Measurements from ENCODE around the gene BAIAP2L1.
"Not testable (repeated sequence)": the region's sequence is repeated elsewhere in the genome, so short reads cannot be mapped to it uniquely, and the experiment has no call there.

The BAIAP2L1 gene

GRCh38 chr7:98399462-98399861 is 1.4 kb downstream of the BAIAP2L1 start:
- Histone ChIP-seq H2AFZ (ENCODE audit: low read length, unreplicated experiment) (peak overlapping the region; percentile 53), H3K36me3 (ENCODE audit: insufficient read depth, low read length) (no peaks in the 10 kb centered on the region), H3K27me3 (ENCODE audit: insufficient read depth, low read length) (no peaks in the 10 kb centered on the region), H3K27ac (ENCODE audit: low read depth, low read length) (peak overlapping the region; percentile 37), H3K79me2 (ENCODE audit: control insufficient read depth, insufficient read depth, low read length, unreplicated experiment) (peaks cover 11% of the 10 kb centered on the region), H3K4me1 (ENCODE audit: control insufficient read depth, insufficient read depth, low read length, unreplicated experiment) (peaks cover 16% of the 10 kb centered on the region), H3K4me3 (ENCODE audit: low read depth, low read length) (peak overlapping the region; percentile 87)

DNA sequence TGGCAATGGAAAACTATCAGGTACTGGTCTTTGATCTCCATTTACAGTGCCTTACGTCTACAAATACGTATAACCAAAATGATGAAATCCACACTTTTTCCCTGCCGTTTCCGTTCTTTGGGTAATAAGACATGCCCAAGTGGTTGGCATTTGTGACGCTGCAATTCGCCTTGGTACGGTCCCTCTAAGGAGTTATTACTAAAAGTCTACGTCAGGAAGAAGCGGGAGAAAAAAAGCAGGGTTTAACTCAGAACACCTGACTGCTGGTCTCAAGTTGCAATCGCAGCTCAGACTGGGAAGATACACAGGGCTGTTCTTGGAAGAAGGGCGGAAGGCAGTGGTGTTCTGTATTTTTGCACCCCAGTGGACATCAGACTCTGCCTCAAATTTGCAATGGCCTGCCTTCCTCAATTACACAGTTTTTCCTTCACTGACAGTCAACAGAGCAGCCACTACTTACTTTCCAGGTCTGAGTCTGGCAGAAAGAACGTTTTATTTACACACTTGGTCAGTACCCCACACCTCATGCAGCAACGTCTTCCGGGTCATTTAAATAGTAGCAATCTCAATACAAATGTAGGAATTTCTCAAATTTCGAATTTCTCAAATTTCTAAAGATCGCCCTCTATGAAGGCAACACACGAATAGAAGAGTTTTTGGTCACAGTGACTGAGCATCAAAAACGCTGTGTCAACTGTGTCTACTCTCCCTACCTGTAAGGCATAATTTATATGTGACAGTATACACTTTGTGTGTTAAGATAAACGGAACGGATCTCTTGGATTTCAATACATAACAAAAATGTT is 2.1 kb downstream of the BAIAP2L1 start:
- Histone ChIP-seq H3K4me1 (ENCODE audit: control insufficient read depth, insufficient read depth, low read length, unreplicated experiment) (peaks cover 20% of the 10 kb centered on the region), H3K27ac (ENCODE audit: low read depth, low read length) (0 out of 2 replicates have a peak overlapping the region, but pooled peaks have one; percentile 37), H3K4me3 (ENCODE audit: low read depth, low read length) (peak overlapping the region; percentile 87), H3K36me3 (ENCODE audit: insufficient read depth, low read length) (no peaks in the 10 kb centered on the region), H2AFZ (ENCODE audit: low read length, unreplicated experiment) (no peak overlapping the region), H3K27me3 (ENCODE audit: insufficient read depth, low read length) (no peaks in the 10 kb centered on the region), H3K79me2 (ENCODE audit: control insufficient read depth, insufficient read depth, low read length, unreplicated experiment) (peaks cover 11% of the 10 kb centered on the region)

- peaks cover 20% of the 10 kb centered on the region for H3K4me1 ChIP-seq (ENCODE audit: control insufficient read depth, insufficient read depth, low read length, unreplicated experiment)
- H3K36me3 ChIP-seq (ENCODE audit: insufficient read depth, low read length) = no peaks in the 10 kb centered on the region
- no peak overlapping the region for H3K27ac ChIP-seq (ENCODE audit: low read depth, low read length)
- peaks cover 11% of the 10 kb centered on the region for H3K79me2 ChIP-seq (ENCODE audit: control insufficient read depth, insufficient read depth, low read length, unreplicated experiment)
- no peak overlapping the region for H3K4me3 ChIP-seq (ENCODE audit: low read depth, low read length)
- H2AFZ ChIP-seq (ENCODE audit: low read length, unreplicated experiment) = no peak overlapping the region
- H3K27me3 ChIP-seq (ENCODE audit: insufficient read depth, low read length) = no peaks in the 10 kb centered on the region
These were observed 4.1 kb downstream of the BAIAP2L1 start for GRCh38 chr7:98396768-98397167.

DNA sequence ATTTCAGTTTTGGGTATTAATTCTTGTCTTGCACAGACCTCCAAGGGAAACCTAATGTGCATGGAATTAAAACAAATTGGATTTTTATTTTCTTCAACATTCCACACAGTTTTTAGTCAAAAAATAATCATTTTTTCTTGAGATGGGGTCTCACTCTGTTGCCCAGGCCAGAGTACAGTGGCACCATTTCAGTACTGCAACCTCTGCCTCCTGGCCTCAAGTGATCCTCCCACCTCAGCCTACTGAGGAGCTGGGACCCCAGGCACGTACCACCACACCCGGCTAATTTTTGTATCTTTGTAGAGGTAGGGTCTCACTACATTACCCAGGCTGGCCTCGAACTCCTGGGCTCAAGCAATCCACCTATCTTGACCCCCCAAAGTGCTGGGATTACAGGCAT is 4.9 kb downstream of the BAIAP2L1 start:
- Histone ChIP-seq H3K79me2 (ENCODE audit: control insufficient read depth, insufficient read depth, low read length, unreplicated experiment) (peaks cover 13% of the 10 kb centered on the region), H3K4me3 (ENCODE audit: low read depth, low read length) (no peak overlapping the region), H3K27me3 (ENCODE audit: insufficient read depth, low read length) (no peaks in the 10 kb centered on the region), H3K27ac (ENCODE audit: low read depth, low read length) (no peak overlapping the region), H2AFZ (ENCODE audit: low read length, unreplicated experiment) (no peak overlapping the region), H3K36me3 (ENCODE audit: insufficient read depth, low read length) (no peaks in the 10 kb centered on the region), H3K4me1 (ENCODE audit: control insufficient read depth, insufficient read depth, low read length, unreplicated experiment) (peaks cover 20% of the 10 kb centered on the region)

DNA sequence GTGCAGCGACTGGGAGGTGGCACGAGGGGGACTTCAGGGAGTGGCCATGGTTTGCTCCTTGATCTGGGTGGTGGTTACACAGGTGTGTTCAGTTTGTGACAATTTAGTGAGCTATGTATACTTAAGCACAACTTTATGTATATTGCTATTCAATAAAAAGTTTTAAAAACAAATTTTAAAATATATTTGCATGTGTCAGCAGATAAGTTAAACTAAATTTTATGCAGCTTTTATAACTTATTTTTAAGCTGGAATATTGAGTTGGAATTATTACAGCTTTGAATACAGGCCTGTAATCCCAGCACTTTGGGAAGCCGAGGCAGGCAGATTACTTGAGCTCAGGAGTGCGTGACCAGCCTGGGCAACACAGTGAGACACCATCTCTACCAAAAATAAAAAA is 5.4 kb downstream of the BAIAP2L1 start:
- peaks cover 13% of the 10 kb centered on the region for H3K79me2 ChIP-seq (ENCODE audit: control insufficient read depth, insufficient read depth, low read length, unreplicated experiment)
- no peaks in the 10 kb centered on the region for H3K36me3 ChIP-seq (ENCODE audit: insufficient read depth, low read length)
- H3K27me3 ChIP-seq (ENCODE audit: insufficient read depth, low read length) = no peaks in the 10 kb centered on the region
- no peak overlapping the region for H3K27ac ChIP-seq (ENCODE audit: low read depth, low read length)
- H3K4me1 ChIP-seq (ENCODE audit: control insufficient read depth, insufficient read depth, low read length, unreplicated experiment) = peaks cover 20% of the 10 kb centered on the region
- no peak overlapping the region for H3K4me3 ChIP-seq (ENCODE audit: low read depth, low read length)
- no peak overlapping the region for H2AFZ ChIP-seq (ENCODE audit: low read length, unreplicated experiment)

DNA sequence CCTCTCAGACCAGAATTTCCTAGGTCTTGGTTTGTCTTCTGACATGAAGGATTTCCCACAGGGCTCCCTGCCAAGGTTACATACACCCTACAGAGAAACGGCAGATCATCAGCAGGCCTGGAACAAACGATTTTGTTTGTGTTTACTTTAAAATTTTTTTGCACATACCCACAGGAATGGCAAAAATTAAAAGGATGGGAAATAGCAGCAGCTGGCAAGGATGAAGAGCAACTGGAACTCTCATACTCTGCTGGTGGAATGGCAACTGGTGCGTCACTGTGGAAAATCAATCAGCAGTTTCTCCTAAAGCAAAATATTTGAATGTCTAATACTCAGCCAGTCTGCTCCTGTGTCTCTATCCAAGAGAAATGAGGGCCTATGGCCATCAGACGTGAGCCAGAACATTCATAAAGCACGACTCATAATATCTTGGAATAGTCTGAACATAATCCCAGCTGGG is 6.5 kb downstream of the BAIAP2L1 start:
- H3K27ac ChIP-seq (ENCODE audit: low read depth, low read length) = peak overlapping the region; percentile 59
- H3K79me2 ChIP-seq (ENCODE audit: control insufficient read depth, insufficient read depth, low read length, unreplicated experiment) = peaks cover 13% of the 10 kb centered on the region

GRCh38 chr7:98387544-98388226 is 13.2 kb downstream of the BAIAP2L1 start:
- H3K27ac ChIP-seq (ENCODE audit: low read depth, low read length) = no peak overlapping the region
- H3K27me3 ChIP-seq (ENCODE audit: insufficient read depth, low read length) = no peaks in the 10 kb centered on the region
- peaks cover 3% of the 10 kb centered on the region for H3K79me2 ChIP-seq (ENCODE audit: control insufficient read depth, insufficient read depth, low read length, unreplicated experiment)
- H3K4me3 ChIP-seq (ENCODE audit: low read depth, low read length) = no peak overlapping the region
- no peak overlapping the region for H2AFZ ChIP-seq (ENCODE audit: low read length, unreplicated experiment)
- no peaks in the 10 kb centered on the region for H3K36me3 ChIP-seq (ENCODE audit: insufficient read depth, low read length)
- H3K4me1 ChIP-seq (ENCODE audit: control insufficient read depth, insufficient read depth, low read length, unreplicated experiment) = no peaks in the 10 kb centered on the region

More for the DNA sequence above, 6.5 kb downstream of the BAIAP2L1 start:
- Histone ChIP-seq H3K27me3 (ENCODE audit: insufficient read depth, low read length) (no peaks in the 10 kb centered on the region), H2AFZ (ENCODE audit: low read length, unreplicated experiment) (no peak overlapping the region), H3K36me3 (ENCODE audit: insufficient read depth, low read length) (no peaks in the 10 kb centered on the region), H3K4me1 (ENCODE audit: control insufficient read depth, insufficient read depth, low read length, unreplicated experiment) (peaks cover 13% of the 10 kb centered on the region), H3K4me3 (ENCODE audit: low read depth, low read length) (no peak overlapping the region)

- H3K27ac ChIP-seq (ENCODE audit: low read depth, low read length) = no peak overlapping the region
- peaks cover 3% of the 10 kb centered on the region for H3K79me2 ChIP-seq (ENCODE audit: control insufficient read depth, insufficient read depth, low read length, unreplicated experiment)
- H3K4me1 ChIP-seq (ENCODE audit: control insufficient read depth, insufficient read depth, low read length, unreplicated experiment) = no peaks in the 10 kb centered on the region
- H3K27me3 ChIP-seq (ENCODE audit: insufficient read depth, low read length) = no peaks in the 10 kb centered on the region
- H3K4me3 ChIP-seq (ENCODE audit: low read depth, low read length) = no peak overlapping the region
- H2AFZ ChIP-seq (ENCODE audit: low read length, unreplicated experiment) = no peak overlapping the region
- no peaks in the 10 kb centered on the region for H3K36me3 ChIP-seq (ENCODE audit: insufficient read depth, low read length)
These were observed 13.8 kb downstream of the BAIAP2L1 start for GRCh38 chr7:98387131-98387530.

DNA sequence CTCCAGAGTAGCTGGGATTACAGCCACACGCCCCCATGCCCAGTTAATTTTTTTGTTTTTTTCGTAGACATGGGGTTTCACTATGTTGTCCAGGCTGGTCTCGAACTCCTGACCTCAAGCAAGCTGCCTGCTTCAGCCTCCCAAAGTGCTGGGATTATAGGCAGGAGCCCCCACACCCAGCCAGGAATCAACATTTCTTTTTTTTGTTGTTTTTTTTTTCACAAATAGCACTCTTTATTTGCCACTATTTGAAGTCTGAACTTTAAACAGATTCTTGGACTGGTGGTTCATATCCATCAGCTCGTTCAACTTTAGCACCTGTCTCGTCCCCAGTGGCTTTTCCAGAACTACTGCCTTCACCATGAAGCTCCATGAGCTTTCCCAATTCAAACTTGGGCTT is 15.4 kb downstream of the BAIAP2L1 start:
- H2AFZ ChIP-seq (ENCODE audit: low read length, unreplicated experiment); H3K79me2 ChIP-seq (ENCODE audit: control insufficient read depth, insufficient read depth, low read length, unreplicated experiment); H3K27me3 ChIP-seq (ENCODE audit: insufficient read depth, low read length); H3K4me1 ChIP-seq (ENCODE audit: control insufficient read depth, insufficient read depth, low read length, unreplicated experiment); H3K36me3 ChIP-seq (ENCODE audit: insufficient read depth, low read length); H3K27ac ChIP-seq (ENCODE audit: low read depth, low read length); H3K4me3 ChIP-seq (ENCODE audit: low read depth, low read length): not testable (repeated sequence)

GRCh38 chr7:98378210-98378819 is 22.6 kb downstream of the BAIAP2L1 start:
- Histone ChIP-seq H3K4me3 (ENCODE audit: low read depth, low read length) (no peak overlapping the region), H3K4me1 (ENCODE audit: control insufficient read depth, insufficient read depth, low read length, unreplicated experiment) (no peaks in the 10 kb centered on the region), H3K36me3 (ENCODE audit: insufficient read depth, low read length) (no peaks in the 10 kb centered on the region; the same call in 1 of the 2 replicates), H3K27ac (ENCODE audit: low read depth, low read length) (no peak overlapping the region), H3K79me2 (ENCODE audit: control insufficient read depth, insufficient read depth, low read length, unreplicated experiment) (no peaks in the 10 kb centered on the region), H2AFZ (ENCODE audit: low read length, unreplicated experiment) (no peak overlapping the region), H3K27me3 (ENCODE audit: insufficient read depth, low read length) (no peaks in the 10 kb centered on the region)
